K562 (cell line): ENCODE measurements around the gene VGF. TPM values are rescaled to one million over a fixed set of nuclear protein-coding genes. Genes with fewer than 3 reads are reported as not detected.

Experiments
- ATAC-seq: fragments of 200-7000 bp; cut with Tn5 transposase; 3 replicates; pipeline ENCODE4 v1.9.1; 2020; ENCODE audit warnings: moderate library complexity
- BruUV-seq: library from RNA; stranded (reverse); fragments of 400-500 nt; replicated peaks from 2 replicates; lab custom pipeline; 2021; lab: Mats Ljungman, UMichigan
- CTCF ChIA-PET: fragments of 300-600 bp; formaldehyde crosslinking; extraction: SDS; loops from one replicate; lab custom pipeline; 2021; ENCODE audit warnings: low intra/inter-chr PET ratio; lab: Yijun Ruan, JAX
- POLR2A ChIA-PET: fragments of 300-600, 350-650 bp; sonication (Branson Sonifier 250); formaldehyde crosslinking; extraction: SDS; loops from one replicate; lab custom pipeline; 2021; ENCODE audit warnings: antibody characterized with exemption, inconsistent platforms; lab: Yijun Ruan, JAX
- DNase-seq, 4 experiments: peaks; one replicate each; pipeline versions ENCODE4 v3.0.0 to v3.0.0-alpha.2; 2011 to 2018; ENCODE audit warnings: low spot score in 3 of 4, mixed read lengths in 3 of 4; ENCODE audit errors: extremely low read depth in 1 of 4
- FAIRE-seq: peaks from 2 replicates; lab custom pipeline; 2011; peaks lifted over from hg19 to GRCh38; lab: Jason Lieb, UNC
- H2AFZ ChIP-seq: 2 replicates; pipeline ENCODE4 v1.6.0; 2011; ENCODE audit warnings: low read depth, low read length, control low read depth, inconsistent platforms
- H3K27ac ChIP-seq: fragments of 200-600 bp; 3 replicates; pipeline ENCODE4 v1.8.0; 2011; ENCODE audit warnings: low read depth, mild to moderate bottlenecking, control low read depth, inconsistent platforms, low read length, moderate library complexity, mixed read lengths; ENCODE audit errors: extremely low read depth
- H3K27me3 ChIP-seq, 2 experiments: fragments of 300-600 bp in 1 of 2; 2 replicates in 1 of 2; 3 replicates in 1 of 2; pipeline versions ENCODE4 v1.6.0 to v1.8.0; 2011; ENCODE audit warnings: inconsistent platforms in 2 of 2, low read length in 2 of 2, mild to moderate bottlenecking in 1 of 2, mixed read lengths in 1 of 2, moderate library complexity in 1 of 2; ENCODE audit not compliant: control insufficient read depth in 2 of 2, insufficient read depth in 2 of 2
- H3K36me3 ChIP-seq: fragments of 300-600 bp; 3 replicates; pipeline ENCODE4 v1.8.0; 2011; ENCODE audit warnings: mild to moderate bottlenecking, low read length, inconsistent platforms; ENCODE audit not compliant: control insufficient read depth, insufficient read depth
- H3K4me1 ChIP-seq, 2 experiments: fragments of 200-600 bp in 1 of 2; replicated peaks in 1 of 2; 2 replicates in 1 of 2; 3 replicates in 1 of 2; pipeline versions ENCODE4 v1.5.1 to v1.8.0; 2011; ENCODE audit warnings: inconsistent platforms in 2 of 2, low read length in 2 of 2, mild to moderate bottlenecking in 1 of 2, mixed read lengths in 1 of 2, moderate library complexity in 1 of 2; ENCODE audit not compliant: control insufficient read depth in 2 of 2, insufficient read depth in 2 of 2
- H3K4me2 ChIP-seq: 2 replicates; pipeline ENCODE4 v1.6.1; 2011; ENCODE audit warnings: low read length, control low read depth, inconsistent platforms, mixed read lengths; ENCODE audit not compliant: insufficient read depth
- H3K4me3 ChIP-seq: fragments of 200-600 bp; sonication (generic), shearing (Covaris generic); 2 replicates; pipeline ENCODE4 v1.5.1; 2016; ENCODE audit warnings: control low read depth, inconsistent platforms
- H3K79me2 ChIP-seq: fragments of 200-600 bp; 3 replicates; pipeline ENCODE4 v1.8.0; 2011; ENCODE audit warnings: low read length, inconsistent platforms; ENCODE audit not compliant: control insufficient read depth, insufficient read depth
- H3K9ac ChIP-seq, 2 experiments: 2 replicates each; pipeline versions ENCODE4 v1.6.0 to v1.6.1; 2011; ENCODE audit warnings: low read depth in 2 of 2, low read length in 2 of 2, control low read depth in 1 of 2, inconsistent platforms in 1 of 2, mild to moderate bottlenecking in 1 of 2, mixed read lengths in 1 of 2; ENCODE audit not compliant: insufficient read depth in 1 of 2
- H3K9me1 ChIP-seq: one replicate; pipeline ENCODE4 v1.6.0; 2011; ENCODE audit warnings: inconsistent platforms, mild to moderate bottlenecking, low read length, moderate library complexity; ENCODE audit not compliant: control insufficient read depth, insufficient read depth
- H3K9me3 ChIP-seq: replicated peaks from 2 replicates; pipeline ENCODE4 v1.5.1; 2011; ENCODE audit warnings: low read depth, low read length, inconsistent platforms; ENCODE audit not compliant: control insufficient read depth, insufficient read depth
- H4K20me1 ChIP-seq: replicated peaks from 2 replicates; pipeline ENCODE4 v1.6.1; 2011; ENCODE audit warnings: low read length, inconsistent platforms, mixed read lengths; ENCODE audit not compliant: control insufficient read depth, insufficient read depth
- CHD2 ChIP-seq: IDR thresholded peaks from 2 replicates; pipeline ENCODE4 v1.6.1; 2011; ENCODE audit warnings: low read depth, low read length
- DNMT1 ChIP-seq: fragments of 450-650 bp; IDR thresholded peaks from 2 replicates; pipeline ENCODE4 v1.6.1; 2016; ENCODE audit warnings: antibody characterized with exemption, mild to moderate bottlenecking
- EGR1 ChIP-seq: fragments of 450-650 bp; conservative IDR thresholded peaks from 2 replicates; pipeline ENCODE4 v1.6.1; 2017; ENCODE audit warnings: mild to moderate bottlenecking
- FOXK2 ChIP-seq, 2 experiments: fragments of 450-650 bp; IDR thresholded peaks in 1 of 2; conservative IDR thresholded peaks in 1 of 2; 2 replicates each; pipeline ENCODE4 v1.6.1; 2016; ENCODE audit warnings: low read depth in 2 of 2, mild to moderate bottlenecking in 1 of 2
- HNRNPH1 ChIP-seq: fragments of 200-400 bp; formaldehyde crosslinking; optimal IDR thresholded peaks from 2 replicates; pipeline ENCODE3; 2017; ENCODE audit warnings: low read depth, mild to moderate bottlenecking, low read length, moderate library complexity
- NFRKB ChIP-seq: fragments of 450-650 bp; IDR thresholded peaks from 2 replicates; pipeline ENCODE4 v1.6.1; 2016; ENCODE audit warnings: low read depth
- STAT5B ChIP-seq: fragments of 250-450 bp; sonication (Bioruptor Pico); IDR thresholded peaks from 2 replicates; pipeline ENCODE4 v1.8.0; 2021; ENCODE audit warnings: mild to moderate bottlenecking, inconsistent platforms
- TFAP4 ChIP-seq: sonication (generic); formaldehyde crosslinking; IDR thresholded peaks from 2 replicates; pipeline ENCODE4 v1.8.0; 2022; ENCODE audit warnings: missing genetic modification reagents, mild to moderate bottlenecking, moderate library complexity, borderline replicate concordance
- ZBTB8A ChIP-seq: fragments of 450-650 bp; IDR thresholded peaks from 2 replicates; pipeline ENCODE4 v1.6.1; 2018; ENCODE audit warnings: mild to moderate bottlenecking, moderate library complexity; ENCODE audit not compliant: partially characterized antibody
- ZNF354B ChIP-seq: fragments of 250-450 bp; sonication (Bioruptor Pico); IDR thresholded peaks from 2 replicates; pipeline ENCODE4 v1.4.0; 2020
- ZNF431 ChIP-seq: sonication (generic); formaldehyde crosslinking; IDR thresholded peaks from 2 replicates; pipeline ENCODE4 v1.8.0; 2022; ENCODE audit warnings: mild to moderate bottlenecking, missing genetic modification reagents
- WGBS: fragments of 100-300 bp; shearing (Covaris generic); methylation state at CpG from one replicate; pipeline ENCODE4 v1.1.6; 2016; ENCODE audit warnings: low coverage, mixed read lengths; ENCODE audit not compliant: insufficient coverage; ENCODE audit errors: missing lambda C conversion rate; 5-methylcytosine and 5-hydroxymethylcytosine counted together
- in situ Hi-C: fragments of 300-500 bp; cut with MboI; formaldehyde crosslinking; loops from 4 replicates; pipeline ENCODE4 v1.15.0; 2018; ENCODE audit warnings: inconsistent platforms, mixed read lengths
- intact Hi-C: fragments of 100-400 bp; cut with micrococcal nuclease; formaldehyde crosslinking; loops from 2 replicates; pipeline ENCODE4 v1.14.2; 2022
- polyA plus RNA-seq, 8 experiments: library from polyadenylated mRNA; depleted of rRNA in 4 of 8; stranded (reverse) in 5 of 8; unstranded in 3 of 8; fragments of >200 nt; fragmentation: Nextera tagmentation in 2 of 8; fragmentation: Illumina TruSeq in 1 of 8; extraction: Ambion mirVana in 2 of 8; extraction: Trizol in 1 of 8; gene quantifications; 2 replicates each; pipeline versions ENCODE4 v1.2.1 to v1.2.3, GENCODE V29; 2011 to 2014; ENCODE audit warnings: inconsistent platforms in 1 of 8, missing spikeins in 1 of 8
- total RNA-seq, 7 experiments: library from RNA; depleted of rRNA in 6 of 7; stranded (reverse); fragments of >200 nt in 6 of 7; fragmentation: Illumina TruSeq in 2 of 7; extraction: Trizol in 2 of 7; gene quantifications; 2 replicates each; pipeline versions ENCODE4 v1.2.1 to v1.2.3, GENCODE V29; 2011 to 2021; ENCODE audit warnings: low replicate concordance in 1 of 7
- TF ChIP-seq, protein P1 (sequence below): sonication (generic); formaldehyde crosslinking; IDR thresholded peaks from 2 replicates; pipeline ENCODE4 v1.8.1; 2023; ENCODE audit warnings: missing genetic modification reagents, mild to moderate bottlenecking, borderline replicate concordance
- TF ChIP-seq, protein P2 (sequence below): conservative IDR thresholded peaks from 2 replicates; pipeline ENCODE4 v1.6.1; 2011; ENCODE audit warnings: low read depth, mild to moderate bottlenecking, low read length; ENCODE audit not compliant: control insufficient read depth

The VGF gene
- total and polyA plus RNA-seq, 9 of the 15 experiments (the other 6 are each of a cell fraction or from before 2014, with no cell fraction given), result 0.03 to 5.7 (median 0.34) TPM

DNA sequence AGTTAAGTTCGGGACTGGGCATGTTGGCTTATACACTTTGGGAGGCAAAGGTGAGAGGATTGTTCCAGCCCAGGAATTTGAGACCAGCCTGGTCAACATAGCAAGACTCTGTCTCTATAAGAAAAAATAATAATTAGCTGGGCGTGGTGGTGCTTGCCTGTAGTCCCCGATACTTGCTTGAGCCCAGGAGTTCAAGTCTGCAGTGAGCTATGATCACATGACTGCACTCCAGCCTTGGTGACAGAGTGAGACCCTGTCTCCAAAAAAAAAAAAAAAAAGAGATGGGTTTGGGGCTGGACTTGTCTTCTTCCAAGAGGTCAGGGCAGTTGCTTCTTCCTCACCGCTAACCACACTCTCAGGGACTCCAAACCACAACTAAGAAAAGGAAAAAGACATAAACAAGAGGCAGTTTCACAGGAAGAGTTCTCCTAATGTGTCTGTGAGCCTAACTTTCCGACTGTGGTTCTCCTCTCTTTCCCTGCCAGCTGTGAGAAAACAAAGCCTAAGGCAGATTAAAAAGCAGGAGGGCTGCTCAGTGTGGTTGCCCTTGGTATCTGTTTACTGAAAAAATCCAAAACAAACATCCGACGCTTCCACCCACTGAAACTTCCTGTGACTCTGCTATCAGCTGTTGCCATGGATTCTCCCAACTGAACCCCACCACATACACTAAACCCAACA, 40.9 kb downstream of the VGF start (continued):
- TF ChIP-seq FOXK2 (conservative IDR thresholded peaks at IDR 0.05 in 1 of 2, IDR thresholded peaks at IDR 0.05 in 1 of 2; ENCODE audit: low read depth in 2 of 2), result peak; percentile 28 to 30; a peak in 1 of 4 replicates
- no peak for TF ChIP-seq HNRNPH1
- peak; percentile 49; the same call in 1 of the 2 replicates for TF ChIP-seq TFAP4 (CRISPR knock-in tag)
- no peak for TF ChIP-seq ZNF354B (CRISPR knock-in tag)

DNA sequence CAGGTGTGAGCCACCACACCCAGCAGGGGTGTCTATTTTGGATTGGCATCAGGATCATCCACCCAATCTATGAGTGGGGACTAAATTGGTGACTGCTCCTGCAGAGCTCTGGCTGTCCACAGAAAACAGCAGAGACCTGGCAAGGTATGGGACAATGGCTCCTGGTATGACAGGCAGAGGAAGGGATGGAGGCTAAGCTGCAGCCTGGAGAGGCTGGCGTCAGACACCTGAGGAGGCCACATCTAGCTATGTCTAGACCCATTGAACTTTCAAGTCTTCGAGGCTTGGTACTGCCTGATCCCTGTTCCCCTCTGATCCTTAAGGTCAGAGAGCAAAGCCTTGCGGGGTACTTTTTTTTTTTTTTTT, 41.7 kb downstream of the VGF start:
- H3K4me2 ChIP-seq, result no peak overlapping the region
- ChIA-PET CTCF (no interaction called here), POLR2A (interaction anchor here (1.0 to 2.6 kb wide), 4 partner anchors 11 to 38 kb away, joined by 3 to 13 read pairs (median 6); partner anchors contain the start of gene TRIM56)
- H3K9me1 ChIP-seq, result no peaks in the 10 kb centered on the region
- in situ Hi-C loops (no loop called here), intact Hi-C loops (no loop called here)
- BruUV-seq, result no TSS peak
- no peak for DNase-seq
- no peaks in the 10 kb centered on the region for H4K20me1 ChIP-seq
- peaks cover 30 to 42% of the 10 kb centered on the region in 2 experiments for H3K4me1 ChIP-seq
- no peak overlapping the region for H3K9ac ChIP-seq
- H2AFZ ChIP-seq, result no peak overlapping the region
- H3K27ac ChIP-seq, result no peak overlapping the region
- 66% methylated on average over 3 of the region's 3 CpGs for WGBS
- no peak for ATAC-seq
- H3K9me3 ChIP-seq, result no peaks in the 10 kb centered on the region
- FAIRE-seq, result no peak
- no peaks in the 10 kb centered on the region for H3K79me2 ChIP-seq
- H3K4me3 ChIP-seq, result no peak overlapping the region
- H3K36me3 ChIP-seq, result no peaks in the 10 kb centered on the region
- H3K27me3 ChIP-seq, result no peaks in the 10 kb centered on the region
- TF ChIP-seq STAT5B, result no peak
- TF ChIP-seq, protein P1, sequence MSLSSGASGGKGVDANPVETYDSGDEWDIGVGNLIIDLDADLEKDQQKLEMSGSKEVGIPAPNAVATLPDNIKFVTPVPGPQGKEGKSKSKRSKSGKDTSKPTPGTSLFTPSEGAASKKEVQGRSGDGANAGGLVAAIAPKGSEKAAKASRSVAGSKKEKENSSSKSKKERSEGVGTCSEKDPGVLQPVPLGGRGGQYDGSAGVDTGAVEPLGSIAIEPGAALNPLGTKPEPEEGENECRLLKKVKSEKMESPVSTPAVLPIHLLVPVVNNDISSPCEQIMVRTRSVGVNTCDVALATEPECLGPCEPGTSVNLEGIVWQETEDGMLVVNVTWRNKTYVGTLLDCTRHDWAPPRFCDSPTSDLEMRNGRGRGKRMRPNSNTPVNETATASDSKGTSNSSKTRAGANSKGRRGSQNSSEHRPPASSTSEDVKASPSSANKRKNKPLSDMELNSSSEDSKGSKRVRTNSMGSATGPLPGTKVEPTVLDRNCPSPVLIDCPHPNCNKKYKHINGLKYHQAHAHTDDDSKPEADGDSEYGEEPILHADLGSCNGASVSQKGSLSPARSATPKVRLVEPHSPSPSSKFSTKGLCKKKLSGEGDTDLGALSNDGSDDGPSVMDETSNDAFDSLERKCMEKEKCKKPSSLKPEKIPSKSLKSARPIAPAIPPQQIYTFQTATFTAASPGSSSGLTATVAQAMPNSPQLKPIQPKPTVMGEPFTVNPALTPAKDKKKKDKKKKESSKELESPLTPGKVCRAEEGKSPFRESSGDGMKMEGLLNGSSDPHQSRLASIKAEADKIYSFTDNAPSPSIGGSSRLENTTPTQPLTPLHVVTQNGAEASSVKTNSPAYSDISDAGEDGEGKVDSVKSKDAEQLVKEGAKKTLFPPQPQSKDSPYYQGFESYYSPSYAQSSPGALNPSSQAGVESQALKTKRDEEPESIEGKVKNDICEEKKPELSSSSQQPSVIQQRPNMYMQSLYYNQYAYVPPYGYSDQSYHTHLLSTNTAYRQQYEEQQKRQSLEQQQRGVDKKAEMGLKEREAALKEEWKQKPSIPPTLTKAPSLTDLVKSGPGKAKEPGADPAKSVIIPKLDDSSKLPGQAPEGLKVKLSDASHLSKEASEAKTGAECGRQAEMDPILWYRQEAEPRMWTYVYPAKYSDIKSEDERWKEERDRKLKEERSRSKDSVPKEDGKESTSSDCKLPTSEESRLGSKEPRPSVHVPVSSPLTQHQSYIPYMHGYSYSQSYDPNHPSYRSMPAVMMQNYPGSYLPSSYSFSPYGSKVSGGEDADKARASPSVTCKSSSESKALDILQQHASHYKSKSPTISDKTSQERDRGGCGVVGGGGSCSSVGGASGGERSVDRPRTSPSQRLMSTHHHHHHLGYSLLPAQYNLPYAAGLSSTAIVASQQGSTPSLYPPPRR, result no peak
- TF ChIP-seq DNMT1, result no peak
- no peak for TF ChIP-seq CHD2
- TF ChIP-seq ZBTB8A, result no peak
- no peak for TF ChIP-seq EGR1
- TF ChIP-seq NFRKB, result no peak
- TF ChIP-seq ZNF431 (CRISPR knock-in tag), result no peak
- TF ChIP-seq, protein P2, sequence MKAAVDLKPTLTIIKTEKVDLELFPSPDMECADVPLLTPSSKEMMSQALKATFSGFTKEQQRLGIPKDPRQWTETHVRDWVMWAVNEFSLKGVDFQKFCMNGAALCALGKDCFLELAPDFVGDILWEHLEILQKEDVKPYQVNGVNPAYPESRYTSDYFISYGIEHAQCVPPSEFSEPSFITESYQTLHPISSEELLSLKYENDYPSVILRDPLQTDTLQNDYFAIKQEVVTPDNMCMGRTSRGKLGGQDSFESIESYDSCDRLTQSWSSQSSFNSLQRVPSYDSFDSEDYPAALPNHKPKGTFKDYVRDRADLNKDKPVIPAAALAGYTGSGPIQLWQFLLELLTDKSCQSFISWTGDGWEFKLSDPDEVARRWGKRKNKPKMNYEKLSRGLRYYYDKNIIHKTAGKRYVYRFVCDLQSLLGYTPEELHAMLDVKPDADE, result no peak
